Endothelial cell of umbilical vein (primary cell): ENCODE measurements around the gene KIFC3. TPM values are rescaled to one million over a fixed set of nuclear protein-coding genes. Genes with fewer than 3 reads are reported as not detected.

ENCODE experiments used
- BruUV-seq: library from RNA; stranded (reverse); fragments of 400-500 nt; replicated peaks from 2 replicates; lab custom pipeline; 2021; lab: Mats Ljungman, UMichigan
- CTCF ChIA-PET: fragments of 300-600, 350-600 bp; sonication (Branson Sonifier 250); formaldehyde crosslinking; loops from one replicate; lab custom pipeline; 2021; ENCODE audit warnings: antibody characterized with exemption, inconsistent platforms; lab: Charles Lee
- POLR2A ChIA-PET: fragments of 300-600, 350-600 bp; sonication (Branson Sonifier 250); formaldehyde crosslinking; loops from one replicate; lab custom pipeline; 2021; ENCODE audit warnings: antibody characterized with exemption, inconsistent platforms; lab: Charles Lee
- DNase-seq: peaks from one replicate; pipeline ENCODE4 v3.0.0-alpha.2; 2011; ENCODE audit warnings: low read depth, low spot score
- FAIRE-seq: peaks from 2 replicates; lab custom pipeline; 2011; peaks lifted over from hg19 to GRCh38; lab: Jason Lieb, UNC
- H2AFZ ChIP-seq: 2 replicates; pipeline ENCODE4 v1.6.0; 2012; ENCODE audit warnings: low read depth, low read length, control low read depth, inconsistent platforms
- H3K27ac ChIP-seq: 2 replicates; pipeline ENCODE4 v1.5.1; 2011; ENCODE audit warnings: low read depth, mild to moderate bottlenecking, control low read depth, low read length, moderate library complexity; ENCODE audit not compliant: insufficient read depth
- H3K27me3 ChIP-seq, 2 experiments: 2 replicates each; pipeline versions ENCODE4 v1.6.0 to v1.6.1; 2011; ENCODE audit warnings: low read length in 2 of 2, mixed read lengths in 1 of 2; ENCODE audit not compliant: control insufficient read depth in 2 of 2, insufficient read depth in 2 of 2
- H3K36me3 ChIP-seq, 2 experiments: 2 replicates in 1 of 2; 3 replicates in 1 of 2; pipeline ENCODE4 v1.5.1; 2011; ENCODE audit warnings: low read length in 2 of 2, mild to moderate bottlenecking in 1 of 2, moderate library complexity in 1 of 2; ENCODE audit not compliant: control insufficient read depth in 2 of 2, insufficient read depth in 2 of 2; ENCODE audit errors: extremely low read depth in 1 of 2
- H3K4me1 ChIP-seq: 3 replicates; pipeline ENCODE4 v1.5.1; 2011; ENCODE audit warnings: mild to moderate bottlenecking, low read length; ENCODE audit not compliant: control insufficient read depth, insufficient read depth; ENCODE audit errors: extremely low read depth
- H3K4me2 ChIP-seq: 2 replicates; pipeline ENCODE4 v1.6.1; 2011; ENCODE audit warnings: low read length, control low read depth, mixed read lengths; ENCODE audit not compliant: insufficient read depth
- H3K4me3 ChIP-seq, 3 experiments: fragments of 200-600 bp in 1 of 3; sonication (generic), shearing (Covaris generic) in 1 of 3; replicated peaks in 1 of 3; 2 replicates each; pipeline ENCODE4 v1.5.1; 2011 to 2016; ENCODE audit warnings: control low read depth in 3 of 3, low read length in 3 of 3, mild to moderate bottlenecking in 2 of 3, inconsistent platforms in 1 of 3, low read depth in 1 of 3, moderate library complexity in 1 of 3; ENCODE audit not compliant: insufficient read depth in 1 of 3
- H3K79me2 ChIP-seq: 2 replicates; pipeline ENCODE4 v1.6.0; 2012; ENCODE audit warnings: low read length, inconsistent platforms; ENCODE audit not compliant: control insufficient read depth, insufficient read depth
- H3K9ac ChIP-seq: replicated peaks from 2 replicates; pipeline ENCODE3; 2011; ENCODE audit warnings: low read length, control low read depth; ENCODE audit not compliant: insufficient read depth; ENCODE audit errors: extremely low read depth
- H3K9me1 ChIP-seq: replicated peaks from 3 replicates; pipeline ENCODE4 v1.6.0; 2011; ENCODE audit warnings: mild to moderate bottlenecking, low read length; ENCODE audit not compliant: control insufficient read depth, insufficient read depth; ENCODE audit errors: extremely low read depth
- H3K9me3 ChIP-seq: replicated peaks from 2 replicates; pipeline ENCODE4 v1.5.1; 2012; ENCODE audit warnings: low read length, inconsistent platforms; ENCODE audit not compliant: control insufficient read depth, insufficient read depth
- H4K20me1 ChIP-seq: replicated peaks from 2 replicates; pipeline ENCODE3; 2011; ENCODE audit warnings: mild to moderate bottlenecking, low read length; ENCODE audit not compliant: control insufficient read depth, insufficient read depth; ENCODE audit errors: extremely low read depth
- CTCF ChIP-seq, 2 donors: IDR thresholded peaks; 1 replicate in 1 of 2; 2 replicates in 1 of 2; pipeline ENCODE4 v1.5.1; 2011; ENCODE audit warnings: low read length in 2 of 2, mild to moderate bottlenecking in 2 of 2, moderate library complexity in 2 of 2, control low read depth in 1 of 2, inconsistent platforms in 1 of 2, low read depth in 1 of 2; ENCODE audit not compliant: insufficient read depth in 1 of 2; ENCODE audit errors: extremely low read depth in 1 of 2
- EZH2 ChIP-seq: IDR thresholded peaks from 2 replicates; pipeline ENCODE4 v1.6.1; 2012; ENCODE audit warnings: borderline replicate concordance, low read depth, mild to moderate bottlenecking, moderate library complexity, low read length, inconsistent platforms; ENCODE audit not compliant: severe bottlenecking
- FOS ChIP-seq: IDR thresholded peaks from 2 replicates; pipeline ENCODE4 v1.6.1; 2011; ENCODE audit warnings: mild to moderate bottlenecking, low read length, moderate library complexity, borderline replicate concordance; ENCODE audit not compliant: insufficient read depth
- GATA2 ChIP-seq: IDR thresholded peaks from 2 replicates; pipeline ENCODE4 v1.7.0; 2011; ENCODE audit warnings: low read depth, mild to moderate bottlenecking, moderate library complexity, mixed read lengths, low read length; ENCODE audit not compliant: insufficient read length, insufficient read depth
- JUN ChIP-seq: IDR thresholded peaks from 2 replicates; pipeline ENCODE4 v1.6.1; 2011; ENCODE audit warnings: borderline replicate concordance, low read depth; ENCODE audit not compliant: insufficient read length, insufficient read depth
- MYC ChIP-seq: IDR thresholded peaks from one replicate; pipeline ENCODE4 v1.6.1; 2011; ENCODE audit warnings: mild to moderate bottlenecking, low read depth, low read length
- POLR2A ChIP-seq: IDR thresholded peaks from 2 replicates; pipeline ENCODE4 v1.6.1; 2012; ENCODE audit warnings: low read depth, mild to moderate bottlenecking, control low read depth, low read length
- POLR2AphosphoS5 ChIP-seq: IDR thresholded peaks from 2 replicates; pipeline ENCODE4 v1.6.1; 2012; ENCODE audit warnings: low read depth, mild to moderate bottlenecking, control low read depth, low read length, moderate library complexity; ENCODE audit not compliant: insufficient read depth
- dilution Hi-C: fragments of 300-500 bp; cut with MboI; formaldehyde crosslinking; loops from one replicate; pipeline ENCODE4 v1.15.0; 2019; ENCODE audit warnings: low sequenced_read_pairs; ENCODE audit not compliant: extremely low pct_ligation_motif_present
- intact Hi-C: fragments of 100-400 bp; cut with micrococcal nuclease; formaldehyde crosslinking; loops from one replicate; pipeline ENCODE4 v1.10.0; 2022
- polyA plus RNA-seq, 4 experiments: library from polyadenylated mRNA; depleted of rRNA in 3 of 4; stranded (reverse) in 3 of 4; unstranded in 1 of 4; fragments of >200 nt; gene quantifications; 2 replicates each; pipeline versions ENCODE4 v1.2.1 to v1.2.3, GENCODE V29; 2011 to 2012; ENCODE audit warnings: missing spikeins in 1 of 4
- total RNA-seq: library from RNA; stranded (reverse); gene quantifications from 2 replicates; pipeline ENCODE4 v1.2.3, GENCODE V29; 2021
- TF ChIP-seq, protein P1 (sequence below): IDR thresholded peaks from 2 replicates; pipeline ENCODE4 v1.6.1; 2011; ENCODE audit not compliant: insufficient read depth, insufficient read length

The KIFC3 gene
- total and polyA plus RNA-seq, 2 donors (not counting 3 experiments of a cell fraction or from before 2014, with no cell fraction given): 36.3 to 62.2 TPM

GRCh38 chr16:57794849-57795430 lies 7.4 kb downstream of the KIFC3 start:
- H3K27me3 ChIP-seq: no peaks in the 10 kb centered on the region
- no peak overlapping the region for H2AFZ ChIP-seq
- no peaks in the 10 kb centered on the region for H3K9me3 ChIP-seq
- no TSS peak for BruUV-seq
- TF ChIP-seq, protein P1, sequence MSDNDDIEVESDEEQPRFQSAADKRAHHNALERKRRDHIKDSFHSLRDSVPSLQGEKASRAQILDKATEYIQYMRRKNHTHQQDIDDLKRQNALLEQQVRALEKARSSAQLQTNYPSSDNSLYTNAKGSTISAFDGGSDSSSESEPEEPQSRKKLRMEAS: no peak
- TF ChIP-seq FOS (no peak), GATA2 (no peak), CTCF (IDR thresholded peaks at IDR 0.05; ENCODE audit: extremely low read depth in 1 of 2, insufficient read depth in 1 of 2, low read depth in 1 of 2, low read length in 2 of 2) (no peak), EZH2 (no peak), MYC (no peak), JUN (no peak), POLR2A (no peak), POLR2AphosphoS5 (no peak)
- peaks cover 8 to 15% of the 10 kb centered on the region in 2 experiments for H3K36me3 ChIP-seq
- dilution Hi-C loops (no loop called here), intact Hi-C loops (loop anchor here (1.0 kb wide), 1 partner anchor 68 kb away; no protein-coding TSS in a partner anchor)
- H4K20me1 ChIP-seq: no peaks in the 10 kb centered on the region
- H3K4me1 ChIP-seq: peaks cover 7% of the 10 kb centered on the region
- no peaks in the 10 kb centered on the region for H3K79me2 ChIP-seq
- DNase-seq (no peak), FAIRE-seq (no peak)
- H3K4me2 ChIP-seq: no peak overlapping the region
- POLR2A ChIA-PET: no interaction called here
- H3K4me3 ChIP-seq: no peak overlapping the region
- CTCF ChIA-PET: interaction anchor here (0.7 to 2.4 kb wide), 14 partner anchors 8 to 494 kb away, joined by 3 to 13 read pairs (median 3); partner anchors contain the start of gene USB1
- no peaks in the 10 kb centered on the region for H3K9me1 ChIP-seq
- H3K9ac ChIP-seq: no peak overlapping the region
- H3K27ac ChIP-seq: no peak overlapping the region
